Pancreas (tissue), 10 donors: ENCODE measurements around the gene RRBP1. TPM values are rescaled to one million over a fixed set of nuclear protein-coding genes. Genes with fewer than 3 reads are reported as not detected.

ENCODE experiments used
- ATAC-seq, 4 donors: fragments of 200-7000 bp; cut with Tn5 transposase; one replicate each; pipeline versions ENCODE4 v1.8.0 to v1.9.1; 2020; ENCODE audit warnings: mild to moderate bottlenecking in 4 of 4, moderate library complexity in 4 of 4
- DNase-seq, 6 donors: peaks; one replicate each; pipeline ENCODE4 v3.0.0-alpha.2; 2020
- FAIRE-seq: peaks from 2 replicates; lab custom pipeline; 2012; peaks lifted over from hg19 to GRCh38; lab: Jason Lieb, UNC
- H3K27ac ChIP-seq, 4 donors: fragments of 200-600 bp; sonication (generic); 1 replicate in 3 of 4; 2 replicates in 1 of 4; pipeline versions ENCODE4 v1.5.0 to v1.8.0; 2020
- H3K27me3 ChIP-seq, 4 donors: fragments of 200-600 bp; one replicate each; pipeline ENCODE4 v1.8.0; 2021
- H3K36me3 ChIP-seq, 3 donors: fragments of 200-600 bp; sonication (generic) in 1 of 3; one replicate each; pipeline versions ENCODE4 v1.5.0 to v1.8.0; 2020 to 2021
- H3K4me1 ChIP-seq, 3 donors: fragments of 200-600 bp; one replicate each; pipeline ENCODE4 v1.8.0; 2021
- H3K4me3 ChIP-seq, 4 donors: fragments of 200-600 bp; sonication (generic) in 2 of 4; one replicate each; pipeline versions ENCODE4 v1.5.0 to v1.8.0; 2020 to 2021
- H3K9me3 ChIP-seq, 4 donors: fragments of 200-600 bp; one replicate each; pipeline ENCODE4 v1.8.0; 2021
- CTCF ChIP-seq, 4 donors: fragments of 200-600 bp; sonication (generic) in 3 of 4; IDR thresholded peaks; one replicate each; pipeline versions ENCODE4 v1.5.0 to v1.8.0; 2021; ENCODE audit warnings: antibody characterized with exemption in 4 of 4
- WGBS, 2 donors: extraction: QIAGEN DNeasy Blood & Tissue Kit; methylation state at CpG; one replicate each; pipeline ENCODE4 v1.1.7; 2013; 5-methylcytosine and 5-hydroxymethylcytosine counted together
- intact Hi-C, 3 donors: fragments of 100-400 bp; cut with DNase I; formaldehyde crosslinking; loops; one replicate each; pipeline versions ENCODE4 v1.11.1 to v1.14.2; 2022
- polyA plus RNA-seq, 2 donors: library from polyadenylated mRNA; stranded (reverse); fragments of 200-250 nt; gene quantifications; one replicate each; pipeline ENCODE4 v1.2.3, GENCODE V29; 2013
- total RNA-seq, 6 donors: library from RNA; stranded (reverse); fragmentation: NEBNext Ultra II Directional in 4 of 6; extraction: Animal tissue kit (Norgen Biotek cat#: 25700) in 4 of 6; gene quantifications; one replicate each; pipeline versions ENCODE4 v1.2.1 to v1.2.4, GENCODE V29; 2021 to 2023
- donor health status: healthy with polysubstance abuse.
- donor health status: DM: no; HTN: no; CAD: no; lungs with moderate emphysema.
- donor health status: DM: no; HTN: no; CAD: no.
- donor health status: control.
- donor health status: control.
- donor health status: Bipolar disorder and iron deficiency.
- donor health status: DM: yes; HTN: yes; CAD: no.
- donor health status: DM: no; HTN: no; CAD: no.
- donor health status: DM: no; HTN: no; CAD: no.
- donor health status: DM: yes; HTN: yes; CAD: no.

The RRBP1 gene
- total and polyA plus RNA-seq, 8 donors, result 170 to 442 (median 348) TPM

GRCh38 chr20:17727351-17727750 is 45.3 kb upstream of the RRBP1 start:
- no peaks in the 10 kb centered on the region for H3K9me3 ChIP-seq
- no peaks in the 10 kb centered on the region for H3K27me3 ChIP-seq
- intact Hi-C loops, result no loop called here
- FAIRE-seq (no peak), DNase-seq (no peak), ATAC-seq (no peak)
- peaks cover 0 to 6% (median 5%) of the 10 kb centered on the region in 3 donors for H3K4me1 ChIP-seq
- no peaks in the 10 kb centered on the region for H3K36me3 ChIP-seq
- TF ChIP-seq CTCF (IDR thresholded peaks at IDR 0.05), result no peak
- H3K27ac ChIP-seq, result no peak overlapping the region
- 89 to 91% methylated on average over 10 of the region's 10 CpGs for WGBS, 2 donors
- no peak overlapping the region for H3K4me3 ChIP-seq

- Histone ChIP-seq H3K4me1 (peaks cover 0 to 6% (median 6%) of the 10 kb centered on the region in 3 donors), H3K36me3 (no peaks in the 10 kb centered on the region), H3K27me3 (no peaks in the 10 kb centered on the region), H3K27ac (no peak overlapping the region), H3K9me3 (no peaks in the 10 kb centered on the region), H3K4me3 (no peak overlapping the region)
- 51 to 52% methylated on average over 4 of the region's 4 CpGs for WGBS, 2 donors
- ATAC-seq (no peak), DNase-seq (no peak), FAIRE-seq (no peak)
- intact Hi-C loops, result no loop called here
- TF ChIP-seq CTCF (IDR thresholded peaks at IDR 0.05), result no peak
Observed at GRCh38 chr20:17726902-17727301, 44.9 kb upstream of the RRBP1 start.

- intact Hi-C loops, result no loop called here
- peak in 3 of 4 donors; percentile 5 to 41 (median 12) for ATAC-seq
- H3K9me3 ChIP-seq, result no peaks in the 10 kb centered on the region
- TF ChIP-seq CTCF (IDR thresholded peaks at IDR 0.05), result no peak
- H3K4me3 ChIP-seq, result no peak overlapping the region
- no peak for FAIRE-seq
- H3K27ac ChIP-seq, result no peak overlapping the region
- WGBS, 2 donors, result 69 to 72% methylated on average over 13 of the region's 13 CpGs
- no peaks in the 10 kb centered on the region for H3K36me3 ChIP-seq
- H3K4me1 ChIP-seq, result peaks cover 0 to 12% (median 6%) of the 10 kb centered on the region in 3 donors
- no peaks in the 10 kb centered on the region for H3K27me3 ChIP-seq
- peak in 5 of 6 donors; percentile 74 to 91 (median 78) for DNase-seq
Observed at GRCh38 chr20:17725094-17725835, 43.2 kb upstream of the RRBP1 start.

- Histone ChIP-seq H3K36me3 (no peaks in the 10 kb centered on the region), H3K27me3 (no peaks in the 10 kb centered on the region), H3K9me3 (no peaks in the 10 kb centered on the region), H3K4me1 (peaks cover 0 to 12% (median 6%) of the 10 kb centered on the region in 3 donors), H3K4me3 (no peak overlapping the region), H3K27ac (peak overlapping the region in 1 of 4 donors; percentile 82)
- ATAC-seq, result no peak
- no peak for TF ChIP-seq CTCF (IDR thresholded peaks at IDR 0.05)
- intact Hi-C loops, result no loop called here
- no peak for DNase-seq
- WGBS, 2 donors, result 87 to 88% methylated on average over 5 of the region's 5 CpGs
- FAIRE-seq, result no peak
Observed at GRCh38 chr20:17723301-17723691, 41.3 kb upstream of the RRBP1 start.
